ENCODE results near the gene NFIA. TPM values are rescaled to one million over a fixed set of nuclear protein-coding genes. Genes with fewer than 3 reads are reported as not detected.

NFIA gene
- total RNA-seq, 1 experiment from 2014 or later, result not detected

DNA sequence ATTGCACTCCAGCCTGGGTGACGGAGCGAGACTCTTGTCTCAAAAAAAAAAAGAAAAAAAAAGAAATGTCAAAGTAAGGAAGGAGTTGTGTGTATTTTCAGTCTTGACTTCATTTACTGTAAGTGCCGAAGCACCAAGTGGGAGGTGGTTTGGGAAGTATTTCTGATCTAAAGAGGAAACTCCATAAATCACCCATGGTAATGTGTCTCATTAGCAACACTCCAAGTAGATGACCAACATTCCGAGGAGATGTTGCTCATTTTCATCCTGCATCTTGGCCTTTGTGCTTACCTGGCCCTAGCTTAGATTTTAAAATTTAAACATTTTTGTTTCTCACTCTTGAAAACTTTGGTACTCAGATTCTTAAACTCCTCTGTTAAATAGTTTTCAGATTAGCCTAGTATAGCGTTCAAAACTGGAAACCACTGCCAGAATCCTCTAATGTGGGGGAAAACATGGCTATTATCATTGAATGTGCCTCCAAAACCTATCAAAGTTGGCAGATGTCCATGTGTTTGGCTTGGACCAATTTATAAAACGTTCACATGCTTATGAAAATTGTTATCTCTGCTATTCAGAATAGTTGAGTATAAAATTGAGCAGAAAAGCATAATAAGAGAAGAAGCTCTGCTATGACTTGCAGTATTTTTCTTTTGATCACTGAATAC is 110.4 kb downstream of the NFIA start:
- Histone ChIP-seq H3K9me3 (no peaks in the 10 kb centered on the region), H3K27me3 (no peaks in the 10 kb centered on the region; the same call in 1 of the 2 replicates), H3K4me3 (no peak overlapping the region), H3K36me3 (no peaks in the 10 kb centered on the region)
- no peak for DNase-seq

DNA sequence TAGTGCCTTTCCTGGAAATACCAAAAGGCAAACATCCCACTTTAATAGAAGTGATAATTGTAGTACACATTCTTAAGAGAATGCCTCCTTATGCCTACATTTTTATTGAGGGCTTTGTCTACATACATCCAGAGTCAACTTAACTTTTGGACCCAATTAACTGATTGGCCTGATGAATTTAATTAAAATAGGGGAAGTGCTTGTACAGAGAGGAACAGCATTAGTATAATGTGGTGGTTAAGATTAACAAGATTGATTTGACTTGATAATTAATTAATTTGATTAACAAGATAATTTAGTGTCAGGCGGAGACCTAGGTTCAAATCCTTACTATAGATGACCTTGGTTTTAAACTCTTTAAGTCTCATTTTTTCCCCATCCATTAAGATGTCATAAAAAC is 111.4 kb downstream of the NFIA start:
- no peak for DNase-seq
- Histone ChIP-seq H3K4me3 (no peak overlapping the region), H3K9me3 (no peaks in the 10 kb centered on the region), H3K27me3 (no peaks in the 10 kb centered on the region; the same call in 1 of the 2 replicates), H3K36me3 (no peaks in the 10 kb centered on the region)

DNA sequence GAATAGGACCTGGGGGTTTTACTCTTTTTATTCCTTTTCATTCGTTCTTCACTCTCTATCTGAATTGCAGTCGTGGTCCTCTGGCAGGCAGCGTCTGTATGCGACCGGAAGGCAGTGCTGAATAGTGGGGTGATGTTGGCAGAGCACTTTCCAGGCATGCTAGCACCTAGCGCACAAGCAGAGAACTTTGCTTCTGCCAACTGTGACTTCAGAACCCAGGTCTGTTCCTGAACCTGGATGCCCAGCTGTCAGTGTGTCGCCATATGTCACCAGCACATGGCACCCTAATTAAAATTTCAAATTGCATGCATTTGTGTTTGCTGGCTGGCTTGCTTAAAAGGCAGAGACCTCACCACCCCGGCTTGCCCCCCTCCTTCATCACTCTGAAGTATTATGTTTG is 116.2 kb downstream of the NFIA start:
- H3K9me3 ChIP-seq, result no peaks in the 10 kb centered on the region
- no peak for DNase-seq
- H3K4me3 ChIP-seq, result no peak overlapping the region
- no peaks in the 10 kb centered on the region for H3K36me3 ChIP-seq
- H3K27me3 ChIP-seq, result no peaks in the 10 kb centered on the region

DNA sequence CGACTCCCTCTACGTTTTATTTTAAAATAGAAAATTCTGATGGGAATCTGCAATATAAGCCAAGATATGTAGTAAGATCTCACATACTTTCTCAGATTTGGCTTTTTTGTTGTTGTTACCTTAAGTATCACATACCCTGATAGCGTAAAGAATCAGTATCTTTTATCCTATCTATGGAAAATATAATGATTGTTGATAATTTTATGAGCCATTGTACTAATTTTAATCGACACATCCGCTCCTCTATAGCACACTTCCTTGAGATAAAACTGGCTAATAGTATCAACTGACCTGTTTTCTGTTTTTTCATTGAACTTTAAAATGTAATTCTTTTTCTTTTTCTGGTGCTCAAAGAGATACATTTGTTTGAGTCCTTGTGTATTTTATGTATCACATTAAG is 118.7 kb downstream of the NFIA start:
- no peak for DNase-seq
- H3K27me3 ChIP-seq, result no peaks in the 10 kb centered on the region
- H3K36me3 ChIP-seq, result no peaks in the 10 kb centered on the region
- H3K9me3 ChIP-seq, result no peaks in the 10 kb centered on the region
- no peak overlapping the region for H3K4me3 ChIP-seq

DNA sequence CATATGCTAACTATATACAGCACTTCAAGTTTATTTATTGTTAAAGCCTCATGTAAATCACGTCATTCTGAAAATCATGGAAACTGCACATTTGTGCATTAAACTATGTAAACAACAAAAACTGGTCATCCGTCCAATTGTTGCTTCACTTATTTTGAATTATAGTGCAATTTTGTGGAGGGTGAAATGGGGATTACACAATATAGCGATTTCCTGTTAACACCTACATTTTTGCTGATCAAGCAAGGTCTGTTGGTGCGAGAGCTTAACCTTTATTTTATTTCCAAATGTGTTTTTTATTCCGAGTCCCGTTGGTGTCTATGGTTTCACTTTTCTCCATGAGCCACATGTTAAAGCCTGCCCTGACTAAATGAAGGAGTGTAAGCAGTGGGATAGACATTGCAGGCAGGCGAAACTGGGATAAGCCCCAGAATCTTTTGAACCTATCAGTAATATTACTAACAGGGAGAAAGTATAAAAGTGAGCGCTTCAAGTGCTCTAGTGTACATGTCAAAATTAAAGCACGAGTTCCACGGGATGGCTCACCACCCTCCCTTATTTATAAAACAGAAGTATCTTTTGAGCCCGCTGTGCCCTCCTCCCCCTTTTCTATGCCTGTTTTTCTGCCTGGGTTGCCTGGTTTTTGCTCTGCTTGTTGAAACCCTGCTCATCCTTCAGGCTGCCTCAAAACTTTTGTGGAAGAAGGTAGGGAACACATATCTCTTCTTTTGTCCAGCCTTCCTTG is 120.7 kb downstream of the NFIA start:
- Histone ChIP-seq H3K36me3 (no peaks in the 10 kb centered on the region), H3K4me3 (peak overlapping the region; percentile 29), H3K9me3 (no peaks in the 10 kb centered on the region), H3K27me3 (no peaks in the 10 kb centered on the region)
- no peak for DNase-seq

DNA sequence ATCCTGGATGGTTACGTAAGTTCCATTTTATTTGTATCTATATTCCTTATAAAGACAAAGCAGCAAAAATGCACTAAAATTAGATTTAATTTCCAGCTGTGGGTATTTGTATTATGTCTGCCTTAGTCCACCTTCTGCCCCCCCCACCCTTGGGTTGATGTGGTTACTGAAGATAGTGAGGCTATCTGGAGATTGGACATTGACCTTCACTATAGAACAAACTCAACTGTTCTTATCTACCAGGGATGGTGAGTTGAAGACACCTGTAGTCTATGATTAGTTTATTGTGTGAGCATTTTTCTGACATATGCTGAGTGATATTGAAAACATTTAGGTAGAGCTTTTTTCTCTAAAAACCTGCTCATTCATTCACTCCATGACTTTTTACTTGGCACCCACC is 122.2 kb downstream of the NFIA start:
- Histone ChIP-seq H3K9me3 (no peaks in the 10 kb centered on the region), H3K27me3 (no peaks in the 10 kb centered on the region), H3K4me3 (no peak overlapping the region), H3K36me3 (no peaks in the 10 kb centered on the region)
- no peak for DNase-seq

DNA sequence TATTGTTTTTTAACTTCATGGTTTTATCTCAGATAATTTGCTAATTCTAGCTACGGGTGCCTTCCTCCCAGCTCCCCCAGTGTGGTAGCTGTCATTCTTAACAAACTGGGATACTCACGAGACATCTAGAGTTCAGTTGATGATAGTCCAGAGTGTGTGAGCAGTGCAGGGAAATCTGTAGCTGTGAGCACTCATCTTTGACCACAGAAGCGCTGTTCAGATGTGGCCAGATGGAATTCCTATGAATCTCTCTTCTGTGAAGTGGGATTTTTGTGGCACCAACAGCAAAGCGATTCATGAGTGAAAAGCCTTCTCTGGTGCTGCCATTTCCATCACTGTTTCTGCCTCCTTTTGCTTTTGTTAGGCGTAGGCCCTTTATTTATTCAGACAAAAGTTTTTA is 125.1 kb downstream of the NFIA start:
- no peak overlapping the region for H3K4me3 ChIP-seq
- DNase-seq, result no peak

DNA sequence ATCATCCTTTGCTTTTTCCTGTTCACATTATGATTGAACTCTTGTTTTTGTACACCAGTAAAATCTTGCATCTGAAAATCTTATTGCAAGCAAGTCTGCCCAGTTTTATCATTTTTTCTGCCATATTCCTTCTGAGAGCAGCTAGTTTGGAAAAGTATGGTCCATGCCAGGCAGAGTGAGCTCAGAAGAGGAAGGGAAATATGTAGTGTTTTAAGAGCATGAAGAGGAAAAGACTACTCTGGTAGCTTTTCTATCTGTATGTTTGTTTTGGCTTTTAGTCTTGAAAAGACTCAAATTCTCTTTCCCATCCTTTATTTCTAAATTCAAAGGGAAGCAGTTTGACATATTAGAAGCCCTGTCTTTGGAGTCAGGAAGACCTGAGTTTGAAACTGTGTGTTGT is 125.8 kb downstream of the NFIA start:
- Histone ChIP-seq H3K9me3 (no peaks in the 10 kb centered on the region), H3K36me3 (no peaks in the 10 kb centered on the region), H3K27me3 (peaks cover 3% of the 10 kb centered on the region; the same call in 1 of the 2 replicates), H3K4me3 (no peak overlapping the region)
- DNase-seq, result no peak

More for the DNA sequence above, 125.1 kb downstream of the NFIA start:
- Histone ChIP-seq H3K27me3 (no peaks in the 10 kb centered on the region; the same call in 1 of the 2 replicates), H3K9me3 (no peaks in the 10 kb centered on the region), H3K36me3 (no peaks in the 10 kb centered on the region)

DNA sequence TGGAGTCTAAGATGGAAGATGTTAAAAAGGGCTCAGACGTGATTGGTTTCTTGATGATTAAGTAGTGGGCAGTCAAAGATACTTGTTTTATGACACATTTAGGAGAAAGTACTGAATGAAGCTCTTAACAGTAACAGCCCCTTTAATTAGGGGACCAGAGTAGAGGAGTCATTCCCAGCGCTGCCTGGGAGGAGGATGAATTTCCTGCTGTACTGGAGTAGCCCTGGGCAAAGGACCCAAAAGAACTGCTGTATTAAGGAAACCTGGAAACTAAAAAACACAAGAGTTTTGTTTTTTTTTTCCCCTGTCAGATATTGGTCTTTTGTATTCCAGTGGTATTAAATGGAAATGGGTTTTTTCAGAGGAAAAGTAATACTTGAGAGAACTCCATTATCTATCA is 126.5 kb downstream of the NFIA start:
- no peak for DNase-seq
- Histone ChIP-seq H3K36me3 (no peaks in the 10 kb centered on the region), H3K27me3 (peaks cover 3% of the 10 kb centered on the region; the same call in 1 of the 2 replicates), H3K4me3 (no peak overlapping the region), H3K9me3 (no peaks in the 10 kb centered on the region)

DNA sequence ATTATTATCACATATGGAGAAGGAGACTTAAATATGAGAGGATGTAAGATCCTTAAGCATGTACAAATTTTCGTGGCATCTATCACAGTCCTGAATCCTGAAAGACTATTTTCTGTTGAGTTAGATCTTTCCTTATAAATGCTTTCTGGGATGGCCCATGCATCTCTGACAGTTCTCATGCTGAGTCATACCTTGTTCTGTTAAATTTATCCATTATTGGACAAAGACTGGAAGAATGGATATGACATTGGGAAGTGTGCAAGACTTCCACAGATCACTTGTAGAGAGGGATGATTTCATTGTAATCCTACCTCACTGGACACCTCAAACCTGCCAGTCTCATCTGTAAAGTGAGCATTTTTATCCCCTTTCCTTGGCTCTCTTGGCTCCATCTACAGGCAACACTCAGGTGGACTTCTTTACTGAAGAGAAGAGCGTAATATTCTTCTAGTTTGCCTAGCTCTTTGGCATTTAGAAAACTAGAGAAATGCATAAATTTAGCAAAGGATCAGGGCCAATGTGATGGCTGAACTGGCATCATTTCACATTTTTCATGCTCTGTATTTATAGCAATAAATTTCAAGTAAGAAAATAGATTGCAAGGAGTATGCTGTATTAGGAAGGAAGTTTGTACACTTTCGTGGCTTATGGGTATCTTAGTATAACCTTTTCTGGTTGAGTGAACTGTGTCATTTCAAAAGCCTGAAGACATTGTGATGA is 128.2 kb downstream of the NFIA start:
- H3K27me3 ChIP-seq, result peaks cover 3% of the 10 kb centered on the region; the same call in 1 of the 2 replicates
- no peaks in the 10 kb centered on the region for H3K9me3 ChIP-seq
- no peak for DNase-seq
- H3K36me3 ChIP-seq, result no peaks in the 10 kb centered on the region
- no peak overlapping the region for H3K4me3 ChIP-seq

DNA sequence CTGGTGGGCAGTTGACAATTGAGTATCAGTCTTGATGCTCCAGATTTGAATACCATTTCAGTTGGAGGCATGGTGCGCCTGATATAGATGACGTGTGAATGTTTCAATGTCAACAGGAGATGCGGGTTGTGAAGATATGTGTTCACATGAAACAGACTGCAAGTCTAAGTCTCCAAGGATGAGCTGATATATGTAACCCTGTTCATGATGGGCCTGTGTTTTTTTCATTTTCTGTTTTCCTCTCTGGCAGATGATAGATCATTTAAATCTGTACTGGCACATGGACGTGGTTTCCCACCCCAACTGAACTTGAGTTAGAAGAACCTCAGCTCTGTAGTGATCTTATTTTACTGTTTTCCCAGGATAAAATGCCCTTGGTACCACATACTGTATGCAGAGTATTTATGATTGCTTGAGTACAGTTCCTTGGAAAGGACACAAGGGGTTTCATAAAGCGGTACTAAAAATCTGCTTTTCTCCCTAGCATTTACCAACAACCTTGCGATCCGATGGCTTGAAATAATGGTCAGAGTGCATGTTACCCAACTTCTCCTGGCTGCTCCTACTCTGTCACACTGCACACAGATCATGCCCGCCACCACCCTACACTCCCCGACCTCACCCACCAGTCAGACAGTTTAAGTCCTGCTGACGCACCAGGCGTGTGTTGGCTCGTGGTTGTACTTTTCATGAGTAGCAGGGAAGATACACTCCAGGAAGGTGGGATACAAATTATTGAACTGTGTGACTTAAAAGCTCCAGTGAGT is 131.1 kb downstream of the NFIA start:
- no peaks in the 10 kb centered on the region for H3K9me3 ChIP-seq
- H3K36me3 ChIP-seq, result no peaks in the 10 kb centered on the region
- no peak for DNase-seq
- H3K4me3 ChIP-seq, result no peak overlapping the region
- H3K27me3 ChIP-seq, result peaks cover 6% of the 10 kb centered on the region; the same call in 1 of the 2 replicates

DNA sequence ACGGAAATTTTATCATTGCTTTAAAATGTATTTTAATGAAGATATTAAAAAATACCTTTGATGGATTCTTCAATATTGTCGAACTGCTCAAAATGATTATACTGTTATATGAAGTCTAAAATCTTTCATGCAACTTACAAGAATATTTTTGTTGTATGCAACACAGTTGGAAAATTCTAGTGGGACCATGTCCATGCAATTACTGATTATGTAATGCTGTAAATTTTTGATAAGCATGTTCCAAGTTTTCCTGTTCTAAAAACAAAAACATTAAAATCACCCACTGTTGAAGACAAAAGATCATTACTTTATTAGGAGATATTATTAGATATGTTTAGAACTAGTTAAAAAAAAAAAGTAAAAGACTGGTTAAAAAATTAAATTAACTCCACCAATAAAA is 132.8 kb downstream of the NFIA start:
- no peaks in the 10 kb centered on the region for H3K36me3 ChIP-seq
- H3K4me3 ChIP-seq, result no peak overlapping the region
- no peaks in the 10 kb centered on the region for H3K9me3 ChIP-seq
- DNase-seq, result no peak
- peaks cover 6% of the 10 kb centered on the region; the same call in 1 of the 2 replicates for H3K27me3 ChIP-seq

DNA sequence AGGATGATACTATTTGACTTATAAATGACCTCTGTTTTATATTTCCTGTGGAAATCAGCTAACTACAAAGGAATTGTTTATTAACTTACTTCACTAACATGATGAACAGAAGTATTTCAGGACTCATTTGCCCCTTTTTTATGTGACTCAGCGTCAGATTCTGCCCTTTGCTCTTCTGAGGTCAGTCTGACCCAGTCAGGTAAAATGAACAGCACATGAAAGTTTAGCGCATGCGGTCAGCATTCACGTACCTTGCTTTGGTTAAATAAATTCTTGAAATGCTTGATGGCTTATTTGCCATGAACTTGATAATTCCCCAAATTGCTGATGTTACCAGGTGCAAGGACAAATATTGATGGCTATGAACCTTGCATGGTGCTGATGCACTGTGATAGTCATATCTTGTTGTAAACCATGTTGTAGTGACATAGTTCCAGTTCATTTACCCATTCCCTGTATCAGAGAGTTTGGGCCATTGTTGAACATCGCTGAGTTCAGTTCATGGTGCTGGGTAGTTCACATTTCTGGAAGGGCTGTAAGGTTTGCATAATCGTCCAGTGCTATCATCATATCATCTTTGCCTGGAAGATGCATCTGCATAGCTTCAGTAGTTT is 133.4 kb downstream of the NFIA start:
- DNase-seq, result no peak
- Histone ChIP-seq H3K36me3 (no peaks in the 10 kb centered on the region), H3K9me3 (no peaks in the 10 kb centered on the region), H3K4me3 (no peak overlapping the region), H3K27me3 (0 out of 2 replicates have a peak, but pooled peaks cover 6% of the 10 kb centered on the region)

DNA sequence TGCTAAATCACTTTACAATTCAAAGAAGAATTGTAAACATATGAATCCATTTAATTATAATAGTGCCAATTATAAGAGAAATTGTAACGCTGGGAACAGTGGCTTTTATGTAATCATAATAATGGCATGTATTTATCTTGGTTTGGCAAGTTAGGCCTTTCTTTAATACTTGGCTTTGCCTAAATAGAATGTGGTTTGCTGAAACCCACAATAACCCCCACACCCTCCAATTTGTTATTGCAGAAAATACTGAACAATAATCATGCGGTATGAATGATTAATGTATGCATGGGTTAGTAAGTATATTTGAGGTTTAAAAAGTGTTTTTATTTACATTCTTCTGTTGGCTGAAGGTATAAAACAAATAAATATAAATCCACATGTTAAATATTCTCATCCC is 138.2 kb downstream of the NFIA start:
- no peak for DNase-seq
- H3K27me3 ChIP-seq, result peaks cover 25% of the 10 kb centered on the region
- no peaks in the 10 kb centered on the region for H3K9me3 ChIP-seq
- H3K4me3 ChIP-seq, result no peak overlapping the region
- H3K36me3 ChIP-seq, result no peaks in the 10 kb centered on the region

DNA sequence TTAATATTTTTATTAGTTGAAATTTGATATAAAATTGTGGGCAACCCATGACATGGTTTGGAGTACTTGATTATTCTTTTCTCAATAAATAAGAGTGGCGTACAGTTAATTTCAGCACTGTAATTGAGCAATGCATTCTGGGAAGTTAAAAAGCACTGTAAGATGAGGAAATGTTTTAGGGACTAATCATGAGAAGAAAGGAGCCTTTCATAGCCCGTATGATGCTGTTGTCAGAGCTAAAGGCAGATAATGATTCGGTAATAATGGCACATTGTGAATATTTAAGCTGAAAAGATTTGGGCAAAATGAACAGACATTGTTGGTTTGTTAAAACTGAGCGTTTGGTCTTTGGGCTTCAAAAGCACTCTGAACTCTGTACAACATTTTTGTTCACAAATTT is 139.3 kb downstream of the NFIA start:
- Histone ChIP-seq H3K4me3 (no peak overlapping the region), H3K9me3 (no peaks in the 10 kb centered on the region), H3K27me3 (peaks cover 29% of the 10 kb centered on the region), H3K36me3 (no peaks in the 10 kb centered on the region)
- no peak for DNase-seq

DNA sequence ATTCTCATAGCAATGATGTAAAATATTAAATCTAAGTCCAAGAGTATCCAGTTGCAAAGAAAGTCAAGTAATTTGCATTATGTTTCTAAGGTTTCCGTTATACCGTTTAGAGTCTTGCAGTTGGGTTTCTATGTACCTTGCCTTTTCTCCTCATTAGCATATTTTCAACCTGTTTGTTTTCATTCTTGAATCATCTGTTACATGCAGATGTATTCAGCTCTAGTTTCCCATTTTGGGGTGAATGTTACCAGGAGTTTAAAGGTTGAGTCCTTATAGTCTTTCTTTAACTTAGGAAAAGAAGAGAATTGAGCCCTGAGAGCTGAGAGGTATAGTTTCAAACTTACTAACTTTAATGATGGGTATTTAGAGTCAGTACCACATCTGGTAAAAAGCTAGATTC is 139.9 kb downstream of the NFIA start:
- H3K27me3 ChIP-seq, result peaks cover 29% of the 10 kb centered on the region
- DNase-seq, result no peak
- no peaks in the 10 kb centered on the region for H3K36me3 ChIP-seq
- H3K9me3 ChIP-seq, result no peaks in the 10 kb centered on the region
- H3K4me3 ChIP-seq, result no peak overlapping the region
